ENCODE results near the gene DCAF11.

The DCAF11 gene

GRCh38 chr14:24130717-24131548, 16.4 kb downstream of the DCAF11 start:
- Mint-ChIP-seq H3K27ac (no peak overlapping the region), H3K4me3 (no peak overlapping the region), H3K4me1 (ENCODE audit: low read depth) (peaks cover 25% of the 10 kb centered on the region), H3K36me3 (ENCODE audit: low read depth) (no peaks in the 10 kb centered on the region), H3K9me3 (no peaks in the 10 kb centered on the region), H3K27me3 (no peaks in the 10 kb centered on the region)
- DNase-seq: no peak

DNA sequence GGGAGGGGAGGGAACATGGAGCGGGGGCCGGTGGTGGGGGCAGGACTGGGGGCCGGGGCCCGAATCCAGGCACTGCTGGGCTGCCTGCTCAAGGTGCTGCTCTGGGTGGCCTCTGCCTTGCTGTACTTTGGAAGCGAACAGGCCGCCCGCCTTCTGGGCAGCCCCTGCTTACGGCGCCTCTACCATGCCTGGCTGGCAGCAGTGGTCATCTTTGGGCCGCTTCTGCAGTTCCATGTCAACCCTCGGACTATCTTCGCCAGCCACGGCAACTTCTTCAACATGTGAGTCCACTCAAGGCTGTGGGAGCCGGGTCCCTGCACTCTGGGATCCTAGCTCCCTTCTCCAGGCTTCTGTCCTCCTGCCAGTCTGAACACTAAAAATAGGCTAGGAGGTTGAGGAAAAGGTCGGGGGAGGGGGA, 17.0 kb downstream of the DCAF11 start:
- H3K27ac Mint-ChIP-seq: peak overlapping the region; percentile 77
- no peaks in the 10 kb centered on the region for H3K27me3 Mint-ChIP-seq

GRCh38 chr14:24132061-24132685, 17.6 kb downstream of the DCAF11 start:
- peaks cover 33% of the 10 kb centered on the region for H3K4me1 Mint-ChIP-seq (ENCODE audit: low read depth)
- H3K27ac Mint-ChIP-seq: peak overlapping the region; percentile 91
- no peaks in the 10 kb centered on the region for H3K9me3 Mint-ChIP-seq
- peak; percentile 68 for DNase-seq
- H3K27me3 Mint-ChIP-seq: no peaks in the 10 kb centered on the region
- peak overlapping the region; percentile 33 for H3K4me3 Mint-ChIP-seq
- H3K36me3 Mint-ChIP-seq (ENCODE audit: low read depth): peaks cover 8% of the 10 kb centered on the region

More for the DNA sequence above, 17.0 kb downstream of the DCAF11 start:
- Mint-ChIP-seq H3K4me3 (no peak overlapping the region), H3K4me1 (ENCODE audit: low read depth) (peaks cover 27% of the 10 kb centered on the region), H3K36me3 (ENCODE audit: low read depth) (peaks cover 2% of the 10 kb centered on the region), H3K9me3 (no peaks in the 10 kb centered on the region)
- DNase-seq: no peak

DNA sequence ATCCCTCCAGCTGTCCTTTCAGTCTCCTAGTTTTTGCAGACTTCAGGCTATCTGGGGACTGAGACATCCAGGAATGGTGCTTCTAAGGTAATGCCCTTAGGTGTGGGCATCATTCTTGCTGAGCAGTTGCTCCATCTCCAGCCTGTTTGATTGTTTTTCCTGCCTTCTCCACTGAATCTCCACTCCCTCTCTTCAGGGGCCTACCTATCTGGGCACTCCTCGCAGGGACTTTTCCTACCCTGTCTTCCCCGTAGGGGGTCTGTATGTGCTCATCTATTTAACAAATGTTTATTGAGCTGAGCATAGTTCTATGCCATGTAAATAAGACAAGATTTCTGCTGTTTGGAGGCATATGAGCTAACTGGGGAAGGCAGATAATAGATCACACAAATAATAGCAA, 18.4 kb downstream of the DCAF11 start:
- DNase-seq: no peak
- Mint-ChIP-seq H3K4me3 (no peak overlapping the region), H3K4me1 (ENCODE audit: low read depth) (peaks cover 39% of the 10 kb centered on the region), H3K27ac (peak overlapping the region; percentile 91), H3K9me3 (no peaks in the 10 kb centered on the region), H3K27me3 (no peaks in the 10 kb centered on the region), H3K36me3 (ENCODE audit: low read depth) (peaks cover 16% of the 10 kb centered on the region)

DNA sequence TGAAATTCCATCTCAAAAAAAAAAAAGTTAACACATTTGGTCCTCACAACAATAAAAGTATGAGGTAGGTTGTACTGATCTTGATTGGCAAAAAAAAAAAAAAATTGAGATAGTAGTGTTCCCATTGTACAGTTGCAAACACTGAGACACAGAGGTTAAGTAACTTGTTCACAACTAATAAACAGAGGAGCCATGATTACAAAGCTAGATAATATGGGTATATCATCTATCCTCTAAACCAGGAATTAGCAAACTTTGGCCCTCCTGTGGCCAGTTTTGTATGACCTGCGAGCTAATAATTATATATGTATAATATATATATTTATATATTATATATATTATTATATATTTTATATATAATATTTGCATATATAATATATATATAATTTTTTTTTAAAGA, 19.2 kb downstream of the DCAF11 start:
- Mint-ChIP-seq H3K4me1 (ENCODE audit: low read depth) (peaks cover 46% of the 10 kb centered on the region), H3K4me3 (no peak overlapping the region), H3K27ac (no peak overlapping the region), H3K27me3 (no peaks in the 10 kb centered on the region), H3K9me3 (no peaks in the 10 kb centered on the region), H3K36me3 (ENCODE audit: low read depth) (peaks cover 24% of the 10 kb centered on the region)
- no peak for DNase-seq

- H3K36me3 Mint-ChIP-seq (ENCODE audit: low read depth): peaks cover 39% of the 10 kb centered on the region
- no peaks in the 10 kb centered on the region for H3K27me3 Mint-ChIP-seq
- peak overlapping the region; percentile 87 for H3K27ac Mint-ChIP-seq
- peaks cover 58% of the 10 kb centered on the region for H3K4me1 Mint-ChIP-seq (ENCODE audit: low read depth)
- H3K4me3 Mint-ChIP-seq: peak overlapping the region; percentile 93
- no peaks in the 10 kb centered on the region for H3K9me3 Mint-ChIP-seq
- no peak for DNase-seq
Measured at GRCh38 chr14:24135584-24135833, 20.9 kb downstream of the DCAF11 start.

GRCh38 chr14:24135834-24136683, 21.5 kb downstream of the DCAF11 start, which contains the start of gene PSME1:
TSS of gene PSME1 (plus strand) at chr14:24136194. CDS start at chr14:24136263, 69 bp downstream.
- H3K27me3 Mint-ChIP-seq: no peaks in the 10 kb centered on the region
- H3K27ac Mint-ChIP-seq: peak within 1 kb of the TSS; percentile 94
- H3K36me3 Mint-ChIP-seq (ENCODE audit: low read depth): peaks cover 44% of the 10 kb centered on the region
- peaks cover 58% of the 10 kb centered on the region for H3K4me1 Mint-ChIP-seq (ENCODE audit: low read depth)
- H3K4me3 Mint-ChIP-seq: peak within 1 kb of the TSS; percentile 93
- H3K9me3 Mint-ChIP-seq: no peaks in the 10 kb centered on the region
- DNase-seq: peak; percentile 98

GRCh38 chr14:24136684-24137528, 22.3 kb downstream of the DCAF11 start:
- DNase-seq: no peak
- Mint-ChIP-seq H3K4me3 (peak overlapping the region; percentile 93), H3K4me1 (ENCODE audit: low read depth) (peaks cover 59% of the 10 kb centered on the region), H3K9me3 (no peaks in the 10 kb centered on the region), H3K27ac (peak overlapping the region; percentile 94), H3K36me3 (ENCODE audit: low read depth) (peaks cover 50% of the 10 kb centered on the region), H3K27me3 (no peaks in the 10 kb centered on the region)

- Mint-ChIP-seq H3K4me1 (ENCODE audit: low read depth) (peaks cover 56% of the 10 kb centered on the region), H3K9me3 (no peaks in the 10 kb centered on the region), H3K4me3 (peak overlapping the region; percentile 93), H3K36me3 (ENCODE audit: low read depth) (peaks cover 59% of the 10 kb centered on the region), H3K27me3 (no peaks in the 10 kb centered on the region), H3K27ac (peak overlapping the region; percentile 94)
- no peak for DNase-seq
Measured at GRCh38 chr14:24137529-24138395, 23.2 kb downstream of the DCAF11 start.

- peaks cover 68% of the 10 kb centered on the region for H3K36me3 Mint-ChIP-seq (ENCODE audit: low read depth)
- H3K4me1 Mint-ChIP-seq (ENCODE audit: low read depth): peaks cover 60% of the 10 kb centered on the region
- H3K27ac Mint-ChIP-seq: peak overlapping the region; percentile 79
- H3K4me3 Mint-ChIP-seq: peak overlapping the region; percentile 98
- DNase-seq: no peak
- H3K9me3 Mint-ChIP-seq: no peaks in the 10 kb centered on the region
- H3K27me3 Mint-ChIP-seq: no peaks in the 10 kb centered on the region
Measured at GRCh38 chr14:24138396-24139271, 24.1 kb downstream of the DCAF11 start.

DNA sequence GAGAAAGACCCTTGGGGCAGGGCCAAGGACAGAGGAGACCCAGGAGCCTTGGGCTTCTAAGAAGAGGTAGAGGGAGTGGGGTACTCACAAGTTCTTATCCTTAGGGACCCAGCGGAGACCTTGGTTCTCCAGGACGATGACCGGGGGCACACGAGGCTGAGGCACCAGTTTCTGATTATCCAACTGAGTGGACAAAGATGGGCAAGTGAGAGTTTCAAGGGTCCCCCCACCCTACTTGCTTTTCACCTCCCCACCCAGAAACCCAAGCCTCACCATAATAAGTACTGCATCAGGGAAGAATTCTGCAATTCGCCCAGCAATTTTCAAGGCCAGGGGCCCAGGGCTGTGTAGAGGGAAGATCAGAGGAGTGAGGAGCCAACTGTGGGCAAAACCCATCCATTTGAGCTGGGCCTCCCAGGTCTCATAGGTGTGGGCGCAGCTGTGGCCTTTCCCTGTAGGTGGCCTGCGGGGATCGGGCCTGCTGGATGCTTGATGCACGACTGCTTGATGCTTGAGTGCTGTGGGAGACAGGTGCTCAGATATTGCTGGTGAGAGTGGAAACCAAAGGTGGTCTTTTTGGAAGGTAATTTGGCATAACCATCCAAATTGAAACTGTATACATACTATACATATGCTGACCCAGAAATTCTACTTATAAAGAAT, 24.8 kb downstream of the DCAF11 start:
- H3K9me3 Mint-ChIP-seq: no peaks in the 10 kb centered on the region
- DNase-seq: no peak
- peaks cover 67% of the 10 kb centered on the region for H3K4me1 Mint-ChIP-seq (ENCODE audit: low read depth)
- H3K27ac Mint-ChIP-seq: peak overlapping the region; percentile 79
- peaks cover 75% of the 10 kb centered on the region for H3K36me3 Mint-ChIP-seq (ENCODE audit: low read depth)
- H3K27me3 Mint-ChIP-seq: no peaks in the 10 kb centered on the region
- peak overlapping the region; percentile 98 for H3K4me3 Mint-ChIP-seq
